HepG2 (cell line): Measurements from ENCODE around the gene PRKAG1. TPM values are rescaled to one million over a fixed set of nuclear protein-coding genes. Genes with fewer than 3 reads are reported as not detected.

Source experiments
- ATF5 ChIP-seq: sonication (generic); formaldehyde crosslinking; IDR thresholded peaks from 2 replicates; pipeline ENCODE4 v1.4.0; 2020; ENCODE audit warnings: mild to moderate bottlenecking, low read depth, missing genetic modification reagents
- FUBP1 ChIP-seq: sonication (generic); formaldehyde crosslinking; IDR thresholded peaks from 2 replicates; pipeline ENCODE4 v1.5.1; 2020; ENCODE audit warnings: missing genetic modification reagents, mild to moderate bottlenecking, borderline replicate concordance
- HOMEZ ChIP-seq: IDR thresholded peaks from 2 replicates; pipeline ENCODE4 v1.6.1; 2016; ENCODE audit warnings: low read depth
- KDM3A ChIP-seq: IDR thresholded peaks from 2 replicates; pipeline ENCODE4 v1.6.1; 2018; ENCODE audit warnings: low read depth, missing compliant biosample characterization
- MAFG ChIP-seq: sonication (generic); formaldehyde crosslinking; IDR thresholded peaks from 2 replicates; pipeline ENCODE4 v1.5.1; 2020; ENCODE audit warnings: mild to moderate bottlenecking, missing genetic modification reagents
- MEIS1 ChIP-seq: sonication (generic); formaldehyde crosslinking; IDR thresholded peaks from 2 replicates; pipeline ENCODE4 v1.9.0; 2021; ENCODE audit warnings: mild to moderate bottlenecking, missing genetic modification reagents, moderate library complexity, borderline replicate concordance
- NFYB ChIP-seq: sonication (generic); formaldehyde crosslinking; IDR thresholded peaks from 2 replicates; pipeline ENCODE4 v1.4.0; 2020; ENCODE audit warnings: missing genetic modification reagents
- PAWR ChIP-seq: sonication (generic); formaldehyde crosslinking; IDR thresholded peaks from 2 replicates; pipeline ENCODE4 v1.4.0; 2020; ENCODE audit warnings: missing genetic modification reagents, mild to moderate bottlenecking, borderline replicate concordance
- REL ChIP-seq: sonication (generic); formaldehyde crosslinking; conservative IDR thresholded peaks from 2 replicates; pipeline ENCODE4 v1.8.0; 2022; ENCODE audit warnings: mild to moderate bottlenecking, missing genetic modification reagents, moderate library complexity
- RNF2 ChIP-seq: fragments of 450-650 bp; conservative IDR thresholded peaks from 2 replicates; pipeline ENCODE4 v1.6.1; 2016; ENCODE audit warnings: low read depth
- SIX1 ChIP-seq: sonication (generic); formaldehyde crosslinking; IDR thresholded peaks from 2 replicates; pipeline ENCODE4 v1.4.0; 2020; ENCODE audit warnings: missing genetic modification reagents, borderline replicate concordance
- TARDBP ChIP-seq: sonication (generic); formaldehyde crosslinking; IDR thresholded peaks from 2 replicates; pipeline ENCODE4 v1.8.0; 2022; ENCODE audit warnings: mild to moderate bottlenecking, missing genetic modification reagents
- TBL1XR1 ChIP-seq: fragments of 150-350 bp; IDR thresholded peaks from 2 replicates; pipeline ENCODE4 v1.6.1; 2014; ENCODE audit warnings: borderline replicate concordance, low read length; ENCODE audit not compliant: partially characterized antibody
- USF2 ChIP-seq, 2 experiments: sonication (generic) in 1 of 2; formaldehyde crosslinking in 1 of 2; IDR thresholded peaks; 2 replicates each; pipeline versions ENCODE4 v1.5.1 to v1.6.1; 2011 to 2020; ENCODE audit warnings: borderline replicate concordance in 1 of 2, low read depth in 1 of 2, low read length in 1 of 2, mild to moderate bottlenecking in 1 of 2, missing genetic modification reagents in 1 of 2, moderate library complexity in 1 of 2
- ZFP37 ChIP-seq: sonication (generic); formaldehyde crosslinking; IDR thresholded peaks from 2 replicates; pipeline ENCODE4 v1.4.0; 2020; ENCODE audit warnings: missing genetic modification reagents, borderline replicate concordance
- ZNF503 ChIP-seq: sonication (generic); formaldehyde crosslinking; IDR thresholded peaks from 2 replicates; pipeline ENCODE4 v1.4.0; 2020; ENCODE audit warnings: missing genetic modification reagents
- ZNF547 ChIP-seq: sonication (generic); formaldehyde crosslinking; IDR thresholded peaks from 2 replicates; pipeline ENCODE4 v1.5.1; 2020; ENCODE audit warnings: mild to moderate bottlenecking, missing genetic modification reagents
- ZSCAN31 ChIP-seq: sonication (generic); formaldehyde crosslinking; IDR thresholded peaks from 2 replicates; pipeline ENCODE4 v1.5.0; 2020; ENCODE audit warnings: low read depth, mild to moderate bottlenecking, missing genetic modification reagents
- polyA plus RNA-seq, 8 experiments: library from polyadenylated mRNA; depleted of rRNA in 3 of 8; stranded (reverse) in 7 of 8; unstranded in 1 of 8; fragments of >200 nt; fragmentation: Illumina TruSeq in 4 of 8; extraction: Trizol in 4 of 8; gene quantifications; 2 replicates each; pipeline versions ENCODE4 v1.2.1 to v1.2.3, GENCODE V29; 2011 to 2016; ENCODE audit warnings: low read depth in 4 of 8, missing spikeins in 1 of 8, mixed read lengths in 1 of 8; ENCODE audit not compliant: insufficient read depth in 1 of 8
- total RNA-seq, 5 experiments: library from RNA; depleted of rRNA; stranded (reverse); fragments of >200 nt; fragmentation: Illumina TruSeq; extraction: Trizol; gene quantifications; 2 replicates each; pipeline ENCODE4 v1.2.3, GENCODE V29; 2016; ENCODE audit warnings: low read depth in 1 of 5

PRKAG1 gene
- total and polyA plus RNA-seq, 2 of the 13 experiments (the other 11 are each of a cell fraction or from before 2014, with no cell fraction given): 26.1 to 32.8 TPM

GRCh38 chr12:48998497-48999353 lies 19.9 kb downstream of the PRKAG1 start (continued):
- no peak for TF ChIP-seq ZSCAN31
- peak; percentile 97 for TF ChIP-seq ZFP37
- TF ChIP-seq USF2 (IDR thresholded peaks at IDR 0.05; ENCODE audit: low read depth, low read length): no peak
- no peak for TF ChIP-seq USF2 (CRISPR knock-in tag; IDR thresholded peaks at IDR 0.05; ENCODE audit: borderline replicate concordance)
- TF ChIP-seq SIX1 (CRISPR knock-in tag): no peak
- TF ChIP-seq PAWR: no peak
- TF ChIP-seq ZNF547: peak; percentile 93; the same call in 1 of the 2 replicates
- TF ChIP-seq RNF2: peak; percentile 85; the same call in 1 of the 2 replicates
- TF ChIP-seq MEIS1 (CRISPR knock-in tag): peak; percentile 23; the same call in 1 of the 2 replicates
- TF ChIP-seq TBL1XR1: no peak
- no peak for TF ChIP-seq HOMEZ (CRISPR knock-in tag)
- no peak for TF ChIP-seq TARDBP
- peak; percentile 59; the same call in 1 of the 2 replicates for TF ChIP-seq ZNF503 (CRISPR knock-in tag)
- TF ChIP-seq FUBP1 (CRISPR knock-in tag): no peak
- TF ChIP-seq MAFG (CRISPR knock-in tag): no peak
- TF ChIP-seq REL (CRISPR knock-in tag): peak; percentile 90; the same call in 1 of the 2 replicates
- no peak for TF ChIP-seq KDM3A
- no peak for TF ChIP-seq NFYB (CRISPR knock-in tag)
- TF ChIP-seq ATF5 (CRISPR knock-in tag): no peak
